T-helper 2 cell treated with Interferon-gamma antibody and Interleukin-4, amounts not matched to agents 5 μg/mL and 100 μg/mL, for 36 hours (primary cell): Measurements from ENCODE around the gene KISS1R.

ENCODE experiments used
- DNase-seq: peaks from one replicate; pipeline ENCODE4 v3.0.0; 2021; ENCODE audit warnings: low spot score
- H3K27ac Mint-ChIP-seq: one replicate; pipeline ENCODE4 v1.8.0; 2021; ENCODE audit warnings: mild to moderate bottlenecking, mixed read lengths
- H3K27me3 Mint-ChIP-seq: one replicate; pipeline ENCODE4 v1.8.0; 2021; ENCODE audit warnings: low read depth, mixed read lengths
- H3K36me3 Mint-ChIP-seq: one replicate; pipeline ENCODE4 v1.8.0; 2021; ENCODE audit warnings: low read depth, mixed read lengths
- H3K4me1 Mint-ChIP-seq: one replicate; pipeline ENCODE4 v1.8.0; 2021; ENCODE audit warnings: low read depth, mixed read lengths
- H3K4me3 Mint-ChIP-seq: one replicate; pipeline ENCODE4 v1.8.0; 2022; ENCODE audit warnings: mild to moderate bottlenecking, moderate library complexity, mixed read lengths
- H3K9me3 Mint-ChIP-seq: one replicate; pipeline ENCODE4 v1.8.0; 2021; ENCODE audit warnings: mixed read lengths

Gene KISS1R

DNA sequence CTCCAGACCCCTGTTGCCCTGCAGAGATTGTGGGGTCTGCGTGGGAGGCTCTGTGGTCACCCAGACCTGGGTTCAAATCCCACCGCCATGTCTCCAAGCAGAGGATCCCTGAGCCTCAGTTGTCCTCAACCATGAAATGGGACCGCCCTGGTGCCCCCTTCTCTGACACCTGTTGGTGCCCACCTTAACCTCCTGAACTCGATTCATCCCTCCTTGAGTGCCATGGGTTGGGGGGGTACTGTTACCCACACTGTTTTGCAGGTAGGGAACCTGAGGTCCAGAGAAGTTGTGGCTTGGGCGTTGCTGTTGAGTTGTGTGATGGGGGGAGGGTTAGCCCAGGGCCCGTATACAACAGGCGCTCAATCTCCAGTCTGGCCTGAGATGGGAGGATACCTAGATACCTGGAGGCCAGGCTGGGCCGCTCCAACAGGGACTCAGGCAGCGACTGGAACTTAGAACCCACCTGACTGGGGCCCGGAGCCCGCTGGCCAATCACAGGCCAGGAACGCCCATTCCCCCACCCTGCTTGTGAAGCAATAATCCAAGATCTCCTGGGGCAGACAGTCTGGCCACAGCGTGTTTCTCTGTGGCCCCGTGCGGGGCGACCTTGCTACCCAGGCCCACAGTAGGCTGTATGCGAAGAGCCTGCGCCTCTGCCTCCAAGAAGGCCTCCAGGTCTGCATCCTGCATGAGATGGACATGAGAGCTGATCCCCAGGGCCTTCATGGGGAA, 11.5 kb downstream of the KISS1R start:
- peaks cover 6% of the 10 kb centered on the region for H3K4me1 Mint-ChIP-seq
- H3K4me3 Mint-ChIP-seq, result peak overlapping the region; percentile 17
- H3K27me3 Mint-ChIP-seq, result no peaks in the 10 kb centered on the region
- no peaks in the 10 kb centered on the region for H3K9me3 Mint-ChIP-seq
- no peak overlapping the region for H3K27ac Mint-ChIP-seq
- no peak for DNase-seq
- H3K36me3 Mint-ChIP-seq, result peaks cover 5% of the 10 kb centered on the region

DNA sequence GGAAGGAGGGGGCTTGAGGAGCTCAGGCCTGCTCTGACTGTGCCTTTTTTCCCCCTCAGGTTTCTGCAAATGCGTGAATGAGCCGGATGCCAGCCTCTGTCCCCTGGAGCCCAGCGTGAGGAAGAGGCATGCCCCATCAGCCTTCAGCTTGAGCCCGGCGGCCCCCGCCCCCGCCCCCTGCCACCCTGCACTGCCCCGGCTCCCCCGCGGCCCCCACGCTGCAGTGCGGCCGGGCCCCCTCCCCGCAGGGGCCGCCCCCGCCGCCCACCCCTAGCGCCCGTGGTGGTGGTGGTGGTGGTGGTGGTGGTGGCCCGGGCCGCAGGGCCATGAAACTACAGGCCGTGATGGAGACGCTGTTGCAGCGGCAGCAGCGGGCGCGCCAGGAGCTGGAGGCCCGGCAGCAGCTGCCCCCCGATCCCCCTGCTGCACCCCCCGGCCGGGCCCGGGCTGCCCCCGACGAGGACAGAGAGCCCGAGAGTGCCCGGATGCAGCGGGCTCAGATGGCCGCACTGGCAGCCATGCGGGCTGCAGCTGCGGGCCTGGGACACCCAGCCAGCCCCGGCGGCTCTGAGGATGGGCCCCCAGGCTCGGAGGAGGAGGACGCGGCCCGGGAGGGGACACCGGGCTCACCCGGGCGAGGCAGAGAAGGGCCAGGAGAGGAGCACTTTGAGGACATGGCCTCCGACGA, 12.2 kb downstream of the KISS1R start:
- Mint-ChIP-seq H3K4me3 (no peak overlapping the region), H3K27me3 (no peaks in the 10 kb centered on the region), H3K36me3 (peaks cover 5% of the 10 kb centered on the region), H3K9me3 (no peaks in the 10 kb centered on the region), H3K4me1 (peaks cover 6% of the 10 kb centered on the region), H3K27ac (no peak overlapping the region)
- DNase-seq, result no peak

DNA sequence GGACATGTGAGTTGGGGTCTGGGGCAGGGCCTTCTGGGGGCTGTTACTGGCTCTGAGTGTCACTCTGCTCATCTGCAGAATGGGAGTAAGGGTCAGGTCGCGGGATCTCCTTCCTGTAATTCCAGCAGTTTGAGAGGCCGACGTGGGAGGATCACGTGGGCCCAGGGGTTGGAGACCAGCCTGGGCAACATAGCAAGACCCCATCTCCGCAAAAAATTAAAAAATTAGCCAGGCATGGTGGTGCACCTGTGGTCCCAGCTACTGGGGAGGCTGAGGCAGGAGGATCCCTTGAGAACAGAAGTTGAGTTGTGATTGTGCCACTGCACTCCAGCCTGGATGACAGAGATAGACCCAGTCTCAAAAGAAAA, 12.7 kb downstream of the KISS1R start:
- H3K4me1 Mint-ChIP-seq, result peaks cover 5% of the 10 kb centered on the region
- H3K27me3 Mint-ChIP-seq, result no peaks in the 10 kb centered on the region

DNA sequence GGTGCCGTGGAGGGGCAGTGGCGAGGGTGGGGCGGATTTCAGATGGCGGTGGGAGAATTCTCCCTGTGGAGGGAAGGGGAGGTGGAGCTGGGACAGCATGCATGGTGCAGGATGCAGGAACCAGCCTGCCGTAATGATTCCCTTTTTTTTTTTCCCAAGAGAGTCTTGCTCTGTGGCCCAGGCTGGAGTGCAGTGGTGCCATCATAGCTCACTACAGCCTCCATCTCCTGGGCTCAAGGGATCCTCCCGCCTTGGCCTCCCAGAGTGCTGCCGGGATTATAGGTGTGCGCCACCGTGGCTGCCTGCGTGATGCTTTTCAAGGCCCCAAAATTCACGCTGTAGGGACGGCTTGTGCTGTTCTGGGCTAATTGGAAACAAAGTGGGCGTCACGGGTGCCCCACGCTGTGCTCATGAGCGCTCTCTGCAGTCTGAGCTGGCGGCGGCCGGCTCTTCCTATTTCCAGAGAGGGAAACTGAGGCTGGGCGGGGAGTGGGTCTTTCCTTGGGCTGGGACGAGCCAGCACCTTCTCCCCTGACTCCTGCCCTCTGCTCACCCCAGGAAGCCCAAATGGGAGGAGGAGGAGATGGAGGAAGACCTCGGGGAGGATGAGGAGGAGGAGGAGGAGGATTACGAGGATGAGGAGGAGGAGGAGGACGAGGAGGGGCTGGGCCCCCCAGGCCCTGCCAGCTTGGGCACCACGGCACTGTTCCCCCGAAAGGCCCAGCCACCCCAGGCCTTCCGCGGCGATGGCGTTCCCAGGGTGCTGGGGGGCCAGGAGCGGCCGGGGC, 14.9 kb downstream of the KISS1R start:
- no peak overlapping the region for H3K4me3 Mint-ChIP-seq
- peaks cover 8% of the 10 kb centered on the region for H3K36me3 Mint-ChIP-seq
- H3K27ac Mint-ChIP-seq, result no peak overlapping the region
- DNase-seq, result no peak
- H3K27me3 Mint-ChIP-seq, result no peaks in the 10 kb centered on the region
- H3K9me3 Mint-ChIP-seq, result no peaks in the 10 kb centered on the region
- H3K4me1 Mint-ChIP-seq, result peaks cover 5% of the 10 kb centered on the region

More for the DNA sequence above, 12.7 kb downstream of the KISS1R start:
- Mint-ChIP-seq H3K27ac (no peak overlapping the region), H3K4me3 (no peak overlapping the region), H3K9me3 (no peaks in the 10 kb centered on the region), H3K36me3 (peaks cover 5% of the 10 kb centered on the region)
- DNase-seq, result no peak

DNA sequence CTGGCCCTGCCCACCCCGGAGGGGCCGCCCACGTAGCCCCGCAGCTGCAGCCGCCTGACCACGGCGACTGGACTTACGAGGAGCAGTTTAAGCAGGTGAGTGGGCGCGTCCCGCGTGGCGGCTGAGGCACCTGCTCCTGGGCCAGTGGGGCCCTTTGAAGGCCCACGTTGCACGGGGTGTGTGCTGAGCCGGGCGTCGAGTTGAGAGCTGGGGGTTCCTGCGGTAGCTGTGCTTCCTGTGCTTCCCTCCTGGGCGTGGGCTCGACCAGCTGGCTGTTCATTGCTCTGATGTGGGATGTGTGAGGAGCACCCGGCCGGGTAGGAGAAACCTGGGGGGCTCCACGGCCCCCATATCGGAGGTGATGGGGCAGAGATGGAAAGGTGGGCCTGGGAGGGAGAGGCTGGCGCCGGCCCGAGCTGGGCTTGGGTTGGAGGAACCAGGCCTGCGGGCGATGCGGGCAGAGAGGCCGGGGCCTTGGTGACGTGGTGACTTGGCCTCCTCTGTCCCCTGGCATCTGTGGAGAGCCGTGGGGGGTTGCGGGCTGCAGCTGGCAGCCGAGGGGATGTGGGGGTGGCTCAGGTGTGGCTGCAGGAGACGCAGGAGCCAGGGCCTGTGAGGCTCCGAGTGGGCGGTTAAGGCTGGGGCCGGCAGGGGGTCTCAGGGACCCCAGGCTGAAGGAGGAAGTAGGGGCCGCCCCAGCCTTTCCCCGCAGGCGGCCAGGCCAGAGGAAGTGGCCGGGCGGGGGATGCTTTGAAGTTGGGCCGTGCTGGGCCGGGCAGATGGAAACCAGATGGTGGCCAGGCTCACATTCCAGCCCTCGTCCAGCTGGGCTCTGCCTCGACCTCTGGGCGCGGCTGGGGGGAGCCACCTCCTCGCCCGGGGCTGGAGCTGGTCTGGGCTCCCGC, 15.8 kb downstream of the KISS1R start:
- peaks cover 8% of the 10 kb centered on the region for H3K4me1 Mint-ChIP-seq

DNA sequence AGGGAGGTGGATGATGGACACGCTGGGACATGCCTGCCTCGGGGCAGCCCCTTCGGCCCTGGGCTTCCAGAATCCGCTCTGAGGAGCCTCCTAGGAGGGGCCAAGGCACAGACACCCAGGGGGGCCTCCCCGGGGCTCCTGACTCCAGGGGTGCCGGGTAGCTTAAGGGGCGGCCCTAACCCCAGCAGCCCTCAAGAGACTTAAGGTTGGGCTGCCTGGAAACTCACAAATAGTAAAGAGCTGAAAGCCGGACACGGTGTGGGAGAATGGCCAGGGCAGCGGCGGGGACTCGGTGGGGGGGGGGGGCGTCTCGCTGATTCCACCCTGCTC, 16.4 kb downstream of the KISS1R start:
- H3K4me3 Mint-ChIP-seq, result no peak overlapping the region
- H3K9me3 Mint-ChIP-seq, result no peaks in the 10 kb centered on the region
- no peak for DNase-seq
- H3K27me3 Mint-ChIP-seq, result no peaks in the 10 kb centered on the region
- H3K4me1 Mint-ChIP-seq, result peaks cover 10% of the 10 kb centered on the region
- H3K36me3 Mint-ChIP-seq, result peaks cover 17% of the 10 kb centered on the region
- H3K27ac Mint-ChIP-seq, result no peak overlapping the region

More for the DNA sequence above, 15.8 kb downstream of the KISS1R start:
- Mint-ChIP-seq H3K9me3 (no peaks in the 10 kb centered on the region), H3K27ac (no peak overlapping the region), H3K27me3 (no peaks in the 10 kb centered on the region), H3K36me3 (peaks cover 13% of the 10 kb centered on the region), H3K4me3 (peak overlapping the region; percentile 71)
- DNase-seq, result no peak

DNA sequence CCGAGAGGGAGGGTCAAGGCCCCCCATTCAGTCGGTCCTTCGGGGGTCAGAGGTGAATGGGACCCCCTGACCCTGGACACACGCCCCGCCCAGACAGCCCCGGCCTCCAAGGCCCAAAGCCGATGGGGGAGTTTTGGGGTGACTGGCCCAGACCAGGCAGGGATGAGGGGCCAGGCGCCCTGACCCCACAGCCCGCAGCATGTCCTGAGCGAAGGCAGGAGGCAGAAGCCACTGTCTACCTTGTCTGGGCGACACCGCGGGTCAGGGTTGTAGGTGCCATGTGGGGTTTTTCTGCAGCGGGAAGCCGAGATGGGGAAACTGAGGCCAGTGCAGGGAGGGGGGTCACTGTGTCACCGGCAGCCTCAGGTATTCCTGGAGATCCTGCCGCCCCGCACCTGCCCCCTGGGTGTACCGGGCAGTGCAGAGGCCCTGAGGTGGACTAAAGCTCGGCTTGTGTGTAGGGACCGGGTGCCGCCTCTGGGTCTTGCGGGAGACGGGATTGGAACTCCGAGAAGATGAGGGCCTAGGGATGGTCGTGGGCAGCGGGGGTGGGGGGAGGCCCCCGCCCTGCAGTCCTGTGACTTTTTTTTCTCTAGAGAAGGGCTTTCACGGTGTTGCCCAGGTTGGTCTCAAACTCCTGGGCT, 17.2 kb downstream of the KISS1R start:
- H3K36me3 Mint-ChIP-seq, result peaks cover 17% of the 10 kb centered on the region
- H3K4me1 Mint-ChIP-seq, result peaks cover 10% of the 10 kb centered on the region
- H3K27me3 Mint-ChIP-seq, result no peaks in the 10 kb centered on the region
- no peak for DNase-seq
- no peak overlapping the region for H3K4me3 Mint-ChIP-seq
- H3K27ac Mint-ChIP-seq, result no peak overlapping the region
- no peaks in the 10 kb centered on the region for H3K9me3 Mint-ChIP-seq

DNA sequence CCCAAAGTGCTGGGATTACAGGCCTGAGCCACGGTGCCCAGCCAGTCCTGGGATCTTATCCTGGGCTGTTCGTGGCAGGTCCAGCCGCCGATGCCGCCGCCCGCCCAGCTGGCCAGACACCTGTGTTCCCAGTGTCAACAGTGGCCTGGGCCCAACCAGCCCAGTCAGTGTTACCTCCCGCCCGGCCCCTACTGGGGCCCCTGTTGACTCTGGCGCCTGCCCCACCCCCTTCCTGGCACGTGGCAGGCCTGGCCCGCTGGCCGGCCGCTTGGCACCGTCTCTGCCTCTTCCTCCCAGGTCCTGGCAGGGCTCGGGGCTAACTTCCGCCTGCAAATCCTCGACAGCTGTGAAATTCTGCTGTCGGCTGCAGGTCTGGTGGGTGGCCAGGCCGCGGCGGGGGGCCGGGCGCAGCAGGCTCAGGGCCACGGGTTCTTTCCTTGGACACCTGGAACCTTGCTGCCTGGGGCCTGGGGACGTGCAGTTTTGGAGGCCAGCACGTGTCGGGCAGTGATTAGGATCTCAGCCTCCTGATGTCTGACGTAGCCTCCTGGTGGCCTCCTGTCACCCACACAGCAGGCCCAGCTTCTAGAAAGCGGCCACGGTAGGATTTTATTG, 17.8 kb downstream of the KISS1R start:
- Mint-ChIP-seq H3K4me3 (no peak overlapping the region), H3K4me1 (peaks cover 11% of the 10 kb centered on the region), H3K36me3 (peaks cover 15% of the 10 kb centered on the region), H3K9me3 (no peaks in the 10 kb centered on the region), H3K27me3 (no peaks in the 10 kb centered on the region), H3K27ac (no peak overlapping the region)
- no peak for DNase-seq

DNA sequence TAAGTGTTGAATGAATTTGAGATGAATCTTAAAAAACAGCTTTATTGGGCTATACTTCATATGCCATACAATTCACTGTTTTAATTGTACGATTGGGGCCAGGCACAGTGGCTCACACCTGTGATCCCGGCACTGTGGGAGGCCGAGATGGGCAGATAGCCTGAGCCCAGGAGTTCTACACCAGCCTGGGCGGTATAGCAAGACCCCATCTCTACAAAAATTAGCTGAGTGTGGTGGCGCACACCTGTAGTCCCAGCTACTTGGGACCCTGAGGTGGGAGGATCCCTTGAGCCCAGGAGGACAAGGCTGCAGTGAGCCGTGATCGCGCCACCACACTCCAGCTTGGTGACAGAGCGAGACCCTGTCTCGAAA, 19.0 kb downstream of the KISS1R start:
- H3K4me3 Mint-ChIP-seq, result no peak overlapping the region
- peaks cover 19% of the 10 kb centered on the region for H3K36me3 Mint-ChIP-seq
- no peak for DNase-seq

DNA sequence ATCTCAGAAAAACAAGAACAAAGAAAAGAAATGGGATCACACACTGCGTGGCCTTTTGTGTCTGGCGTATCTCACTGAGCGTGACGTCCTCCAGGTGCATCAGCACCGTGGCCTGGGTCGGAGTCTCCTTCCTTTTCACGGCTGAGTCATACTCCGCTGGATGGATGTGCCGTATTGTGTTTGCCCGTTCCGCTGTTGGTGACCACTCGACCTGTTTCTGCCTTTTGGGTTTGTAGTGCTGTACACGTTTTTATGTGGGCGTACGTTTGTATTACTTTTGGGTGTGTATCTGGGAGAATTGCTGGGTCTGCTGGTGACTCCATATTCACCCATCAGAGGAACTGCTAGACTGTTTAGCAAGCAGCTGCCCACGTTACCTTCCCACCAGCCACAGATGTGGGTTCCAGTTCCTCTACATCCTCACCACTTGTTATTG, 20.1 kb downstream of the KISS1R start:
- no peak overlapping the region for H3K4me3 Mint-ChIP-seq

More for the DNA sequence above, 19.0 kb downstream of the KISS1R start:
- Mint-ChIP-seq H3K27me3 (peaks cover 2% of the 10 kb centered on the region), H3K27ac (no peak overlapping the region), H3K9me3 (no peaks in the 10 kb centered on the region), H3K4me1 (peaks cover 15% of the 10 kb centered on the region)

DNA sequence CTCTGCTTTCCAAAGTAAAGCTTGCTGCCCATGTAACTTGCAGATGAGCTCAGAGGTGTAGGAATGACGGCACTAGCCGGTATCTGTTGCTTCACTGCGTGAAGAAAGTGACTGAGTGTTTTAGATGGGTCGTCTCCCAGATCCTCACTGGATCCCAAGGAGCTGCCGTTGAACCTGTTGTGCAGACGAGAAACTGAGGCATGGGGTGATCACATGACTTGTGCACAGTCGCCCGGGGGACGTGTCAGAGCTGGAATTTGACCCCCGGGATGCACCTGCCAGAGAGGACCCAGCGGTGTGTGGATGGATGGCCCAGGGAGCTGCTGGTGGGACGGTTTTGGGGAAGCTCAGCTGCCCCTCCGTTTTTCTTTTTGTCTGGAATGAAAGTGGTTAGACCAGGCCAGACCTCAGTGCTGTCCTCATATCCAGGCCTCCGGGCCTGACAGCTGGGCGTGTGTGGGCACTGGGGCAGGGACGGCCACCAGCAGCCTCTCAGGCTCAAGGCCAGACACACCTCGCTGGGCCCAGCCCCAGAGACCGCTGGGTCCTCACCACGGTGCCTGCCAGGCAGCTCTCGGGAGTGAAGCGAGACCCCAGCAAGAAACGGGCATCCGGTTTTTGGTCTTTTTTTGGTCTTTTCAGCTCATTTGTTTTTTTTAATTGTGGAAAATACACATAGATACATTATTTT, 21.2 kb downstream of the KISS1R start:
- DNase-seq, result no peak
- peaks cover 2% of the 10 kb centered on the region for H3K27me3 Mint-ChIP-seq
- H3K4me3 Mint-ChIP-seq, result no peak overlapping the region
- peaks cover 15% of the 10 kb centered on the region for H3K4me1 Mint-ChIP-seq
- H3K36me3 Mint-ChIP-seq, result peaks cover 23% of the 10 kb centered on the region
- no peak overlapping the region for H3K27ac Mint-ChIP-seq
- no peaks in the 10 kb centered on the region for H3K9me3 Mint-ChIP-seq

More for the DNA sequence above, 20.1 kb downstream of the KISS1R start:
- H3K4me1 Mint-ChIP-seq, result peaks cover 17% of the 10 kb centered on the region
- peaks cover 24% of the 10 kb centered on the region for H3K36me3 Mint-ChIP-seq
- no peak for DNase-seq
- no peak overlapping the region for H3K27ac Mint-ChIP-seq
- peaks cover 2% of the 10 kb centered on the region for H3K27me3 Mint-ChIP-seq
- no peaks in the 10 kb centered on the region for H3K9me3 Mint-ChIP-seq

DNA sequence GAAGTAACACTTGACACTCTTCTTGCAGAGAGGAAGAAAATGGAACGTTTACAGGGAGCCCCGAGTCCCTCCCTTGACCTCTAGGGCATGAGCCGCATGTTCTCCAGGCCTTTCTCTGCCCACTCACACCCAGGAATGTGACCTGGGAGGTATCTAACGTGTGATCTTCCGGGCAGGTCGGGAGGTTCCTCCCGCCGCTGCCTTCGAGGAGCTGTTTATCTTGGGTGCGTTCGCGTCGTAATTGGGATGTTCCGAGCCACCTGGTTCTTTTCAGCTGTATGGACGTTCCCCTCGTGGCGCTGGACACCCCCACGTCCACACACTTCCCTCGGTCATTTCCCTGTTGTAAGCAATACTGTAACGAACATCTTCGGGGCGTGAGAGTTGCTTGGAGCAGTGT, 22.3 kb downstream of the KISS1R start:
- H3K27me3 Mint-ChIP-seq, result peaks cover 2% of the 10 kb centered on the region
- peaks cover 15% of the 10 kb centered on the region for H3K4me1 Mint-ChIP-seq
- peaks cover 25% of the 10 kb centered on the region for H3K36me3 Mint-ChIP-seq
- no peak overlapping the region for H3K27ac Mint-ChIP-seq
- no peak overlapping the region for H3K4me3 Mint-ChIP-seq
- DNase-seq, result no peak
- no peaks in the 10 kb centered on the region for H3K9me3 Mint-ChIP-seq
